Prostate gland (tissue), 2 donors: ENCODE results near the gene RIMBP2.

Source experiments
- POLR2A ChIP-seq: fragments of 450-650 bp; IDR thresholded peaks from one replicate; pipeline ENCODE4 v1.6.1; 2016; ENCODE audit warnings: antibody characterized with exemption, mild to moderate bottlenecking
- POLR2AphosphoS5 ChIP-seq: sonication (generic); formaldehyde crosslinking; IDR thresholded peaks from one replicate; pipeline ENCODE4 v1.6.1; 2017; ENCODE audit warnings: antibody characterized with exemption
- TF ChIP-seq, protein P1 (sequence below), 4 experiments: fragments of 200-600 bp in 2 of 4; fragments of 450-650 bp in 2 of 4; sonication (generic) in 2 of 4; IDR thresholded peaks; 1 replicate in 3 of 4; 2 replicates in 1 of 4; pipeline ENCODE4 v1.5.1; 2016 to 2019; ENCODE audit warnings: antibody characterized with exemption in 4 of 4, mild to moderate bottlenecking in 2 of 4, moderate library complexity in 2 of 4

DNA sequence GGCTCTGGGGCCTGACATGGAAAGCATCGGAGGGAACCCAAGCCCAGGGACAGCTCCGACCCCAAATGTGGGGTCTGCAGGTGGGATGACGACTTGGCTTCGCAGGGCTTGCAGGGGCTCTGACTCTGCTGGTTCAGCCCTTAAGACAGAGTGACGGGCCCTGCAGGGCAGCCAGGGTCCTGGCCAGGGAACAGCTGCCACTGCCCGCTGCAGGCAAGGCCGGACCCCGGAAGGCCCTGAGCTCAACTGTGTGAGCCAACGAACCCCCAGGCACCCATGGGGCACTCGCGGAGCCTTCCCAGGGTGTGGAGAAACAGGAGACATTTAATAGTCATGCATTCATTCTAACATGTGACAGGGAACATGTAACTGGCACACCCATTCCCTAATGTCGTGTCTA lies 257.8 kb downstream of the RIMBP2 start:
- no peak for TF ChIP-seq POLR2AphosphoS5
- TF ChIP-seq, protein P1, sequence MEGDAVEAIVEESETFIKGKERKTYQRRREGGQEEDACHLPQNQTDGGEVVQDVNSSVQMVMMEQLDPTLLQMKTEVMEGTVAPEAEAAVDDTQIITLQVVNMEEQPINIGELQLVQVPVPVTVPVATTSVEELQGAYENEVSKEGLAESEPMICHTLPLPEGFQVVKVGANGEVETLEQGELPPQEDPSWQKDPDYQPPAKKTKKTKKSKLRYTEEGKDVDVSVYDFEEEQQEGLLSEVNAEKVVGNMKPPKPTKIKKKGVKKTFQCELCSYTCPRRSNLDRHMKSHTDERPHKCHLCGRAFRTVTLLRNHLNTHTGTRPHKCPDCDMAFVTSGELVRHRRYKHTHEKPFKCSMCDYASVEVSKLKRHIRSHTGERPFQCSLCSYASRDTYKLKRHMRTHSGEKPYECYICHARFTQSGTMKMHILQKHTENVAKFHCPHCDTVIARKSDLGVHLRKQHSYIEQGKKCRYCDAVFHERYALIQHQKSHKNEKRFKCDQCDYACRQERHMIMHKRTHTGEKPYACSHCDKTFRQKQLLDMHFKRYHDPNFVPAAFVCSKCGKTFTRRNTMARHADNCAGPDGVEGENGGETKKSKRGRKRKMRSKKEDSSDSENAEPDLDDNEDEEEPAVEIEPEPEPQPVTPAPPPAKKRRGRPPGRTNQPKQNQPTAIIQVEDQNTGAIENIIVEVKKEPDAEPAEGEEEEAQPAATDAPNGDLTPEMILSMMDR (IDR thresholded peaks at IDR 0.05): no peak
- TF ChIP-seq POLR2A: no peak
